Testis (tissue), 2 donors: ENCODE data around the gene EXOC3.

ENCODE experiments used
- CTCF ChIP-seq, 3 experiments: fragments of 450-650 bp in 2 of 3; fragments of 200-600 bp in 1 of 3; sonication (generic) in 1 of 3; IDR thresholded peaks; one replicate each; pipeline ENCODE4 v1.5.1; 2016 to 2019; ENCODE audit warnings: antibody characterized with exemption in 3 of 3, mild to moderate bottlenecking in 2 of 3, moderate library complexity in 1 of 3
- POLR2A ChIP-seq: fragments of 450-650 bp; IDR thresholded peaks from one replicate; pipeline ENCODE4 v1.6.1; 2017; ENCODE audit warnings: antibody characterized with exemption, mild to moderate bottlenecking, moderate library complexity

GRCh38 chr5:488241-488640 lies 45.3 kb downstream of the EXOC3 start:
- TF ChIP-seq CTCF (IDR thresholded peaks at IDR 0.05): no peak
- TF ChIP-seq POLR2A: no peak
